ENCODE measurements around the gene LSM14B.
"Not testable (repeated sequence)": the region's sequence is repeated elsewhere in the genome, so short reads cannot be mapped to it uniquely, and the experiment has no call there.

LSM14B gene

GRCh38 chr20:62121776-62122653, at the start of gene LSM14B:
Gene LSM14B, plus strand, starts transcription at chr20:62122475. Its CDS starts 192 bp downstream, at chr20:62122667.
- DNase-seq = peak; percentile 99

- DNase-seq = no peak
Measured at GRCh38 chr20:62073323-62073722, 49.0 kb upstream of the LSM14B start.

- no peak for DNase-seq
Measured at GRCh38 chr20:62079166-62079565, 43.1 kb upstream of the LSM14B start.

GRCh38 chr20:62080249-62080990, 41.9 kb upstream of the LSM14B start:
- DNase-seq = no peak

GRCh38 chr20:62083312-62083711, 39.0 kb upstream of the LSM14B start:
- no peak for DNase-seq

- not testable (repeated sequence) for DNase-seq
Measured at GRCh38 chr20:62084224-62084623, 38.1 kb upstream of the LSM14B start.

- no peak for DNase-seq
Measured at GRCh38 chr20:62085206-62085605, 37.1 kb upstream of the LSM14B start.

- DNase-seq = no peak
Measured at GRCh38 chr20:62087227-62087626, 35.0 kb upstream of the LSM14B start.

GRCh38 chr20:62087632-62088031, 34.6 kb upstream of the LSM14B start:
- DNase-seq = no peak

- peak; percentile 67 for DNase-seq
Measured at GRCh38 chr20:62088258-62089127, 33.8 kb upstream of the LSM14B start.

- DNase-seq = no peak
Measured at GRCh38 chr20:62089393-62089792, 32.9 kb upstream of the LSM14B start.

- no peak for DNase-seq
Measured at GRCh38 chr20:62096421-62097380, 25.6 kb upstream of the LSM14B start.

- no peak for DNase-seq
Measured at GRCh38 chr20:62097881-62098407, 24.3 kb upstream of the LSM14B start.

GRCh38 chr20:62101078-62101477, 21.2 kb upstream of the LSM14B start:
- DNase-seq = no peak

- DNase-seq = no peak
Measured at GRCh38 chr20:62103508-62104233, 18.6 kb upstream of the LSM14B start.

GRCh38 chr20:62104234-62104789, 18.0 kb upstream of the LSM14B start:
- no peak for DNase-seq

- no peak for DNase-seq
Measured at GRCh38 chr20:62104791-62105345, 17.4 kb upstream of the LSM14B start.

GRCh38 chr20:62105592-62105991, 16.7 kb upstream of the LSM14B start:
- DNase-seq = no peak

GRCh38 chr20:62111148-62111547, 11.1 kb upstream of the LSM14B start:
- no peak for DNase-seq

- DNase-seq = no peak
Measured at GRCh38 chr20:62112368-62112767, 9.9 kb upstream of the LSM14B start.
